ENCODE data around the gene GAL3ST1.
"Not testable (repeated sequence)": the region's sequence is repeated elsewhere in the genome, so short reads cannot be mapped to it uniquely, and the experiment has no call there.

Gene GAL3ST1

GRCh38 chr22:30564045-30564760 is 10.3 kb downstream of the GAL3ST1 start:
- DNase-seq (ENCODE audit: low spot score), result no peak

- no peak for DNase-seq (ENCODE audit: low spot score)
These were observed 12.1 kb downstream of the GAL3ST1 start for GRCh38 chr22:30562366-30562765.

GRCh38 chr22:30561402-30562189 is 12.9 kb downstream of the GAL3ST1 start:
- no peak for DNase-seq (ENCODE audit: low spot score)

- DNase-seq (ENCODE audit: low spot score), result not testable (repeated sequence)
These were observed 13.7 kb downstream of the GAL3ST1 start for GRCh38 chr22:30560643-30561202.

DNA sequence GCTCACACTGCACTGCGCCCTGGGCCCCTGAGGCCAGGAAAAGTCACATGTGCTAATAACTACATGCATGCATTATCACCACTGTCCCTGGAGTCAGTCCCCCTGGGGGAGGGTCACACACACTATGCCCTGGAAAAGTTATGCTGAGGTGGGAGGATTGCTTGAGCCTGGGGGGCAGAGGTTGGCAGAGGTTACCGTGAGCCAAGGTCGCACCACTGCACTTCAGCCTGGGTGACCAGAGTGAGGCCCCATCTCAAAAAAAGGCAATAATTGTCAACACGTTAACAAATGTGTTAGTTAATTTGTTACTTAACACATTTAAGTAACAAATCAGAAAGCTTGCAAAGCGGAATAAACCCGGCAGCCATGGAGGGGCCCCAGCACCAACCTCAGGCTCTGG is 14.6 kb downstream of the GAL3ST1 start:
- no peak for DNase-seq (ENCODE audit: low spot score)

DNA sequence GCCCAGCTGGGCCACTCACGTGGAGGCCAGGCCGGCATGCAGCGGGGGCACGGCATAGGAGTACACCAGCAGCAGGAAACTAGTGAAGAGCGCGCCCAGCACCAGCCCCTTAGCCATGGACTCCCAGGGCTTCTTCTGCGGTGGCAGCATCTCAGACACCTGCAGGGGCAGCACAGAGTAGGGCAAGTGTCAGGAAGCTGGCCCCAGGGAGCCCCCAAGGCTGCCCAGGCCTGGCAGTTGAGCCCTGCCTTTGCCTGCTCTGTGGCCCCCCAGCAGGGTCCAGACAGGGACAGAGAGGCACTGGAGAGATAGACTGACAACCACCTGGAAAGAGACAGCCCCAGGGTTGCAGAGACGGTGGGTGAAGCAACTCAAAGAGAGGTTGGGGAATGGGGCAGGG is 17.2 kb downstream of the GAL3ST1 start:
- DNase-seq (ENCODE audit: low spot score), result no peak

- no peak for DNase-seq (ENCODE audit: low spot score)
These were observed 18.1 kb downstream of the GAL3ST1 start for GRCh38 chr22:30556388-30556787.

DNA sequence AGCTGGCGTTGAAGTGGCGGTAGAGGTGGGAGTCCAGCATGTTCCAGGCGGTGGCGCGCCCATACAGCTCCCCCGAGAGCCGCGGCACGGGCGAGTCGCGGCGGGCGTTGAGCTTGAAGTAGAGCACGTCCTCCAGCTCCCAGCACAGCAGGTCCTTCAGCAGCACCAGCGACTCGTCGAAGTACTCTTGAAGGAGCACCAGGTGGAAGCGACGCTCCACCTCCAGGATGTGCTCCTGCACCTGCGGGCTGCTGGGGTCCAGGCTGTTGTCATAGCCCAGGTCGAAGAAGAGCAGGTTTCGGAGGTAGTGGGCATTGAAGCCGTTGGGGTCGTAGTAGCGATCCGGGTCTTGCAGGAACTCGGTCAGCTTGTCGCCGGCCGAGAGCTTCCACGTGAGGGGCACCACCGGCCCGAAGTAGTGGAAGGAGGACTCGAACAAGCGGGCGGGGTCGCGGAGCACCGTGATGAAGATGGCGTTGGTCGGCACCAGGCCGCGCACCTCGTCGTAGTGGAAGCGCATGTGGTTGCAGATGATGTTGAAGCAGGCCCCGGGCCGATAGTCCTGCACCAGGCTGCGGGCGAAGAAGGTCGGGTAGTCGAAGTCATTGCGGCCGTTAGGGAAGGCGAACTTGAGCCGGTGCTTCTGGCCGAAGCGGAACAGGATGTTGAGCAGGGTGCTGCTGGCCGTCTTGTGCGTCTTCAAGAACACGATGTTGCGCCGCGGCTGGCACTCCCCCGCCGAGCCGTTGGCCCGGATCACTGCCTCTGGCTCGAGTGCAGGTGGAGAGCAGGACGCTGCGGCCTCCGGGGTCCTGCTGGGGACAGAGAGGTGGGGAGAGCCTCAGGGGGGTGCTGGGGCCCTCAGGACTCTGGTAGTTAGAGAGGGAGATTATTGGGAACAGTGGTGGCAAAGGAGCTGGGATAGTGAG is 18.9 kb downstream of the GAL3ST1 start:
- no peak for DNase-seq (ENCODE audit: low spot score)

DNA sequence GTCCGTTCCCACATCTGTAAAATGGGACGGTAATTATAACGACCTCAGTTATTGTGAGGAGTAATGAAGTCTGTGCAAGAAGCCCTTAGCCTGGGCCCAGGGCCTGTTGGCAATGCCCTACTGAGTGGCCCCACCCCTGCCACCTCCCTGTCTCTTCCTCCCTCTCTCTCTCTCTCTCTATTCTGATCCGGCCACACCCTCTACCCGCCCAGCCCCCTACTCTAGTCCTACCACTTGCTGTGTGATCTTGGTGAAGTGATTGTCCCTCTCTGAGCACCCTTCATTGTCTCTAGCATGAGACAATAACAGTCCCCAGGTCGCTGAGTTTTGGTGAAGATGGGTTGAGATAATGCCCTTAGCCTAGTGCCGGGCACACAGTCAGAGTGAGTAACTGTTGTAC is 20.5 kb downstream of the GAL3ST1 start:
- DNase-seq (ENCODE audit: low spot score), result no peak

- no peak for DNase-seq (ENCODE audit: low spot score)
These were observed 21.7 kb downstream of the GAL3ST1 start for GRCh38 chr22:30552719-30553118.

DNA sequence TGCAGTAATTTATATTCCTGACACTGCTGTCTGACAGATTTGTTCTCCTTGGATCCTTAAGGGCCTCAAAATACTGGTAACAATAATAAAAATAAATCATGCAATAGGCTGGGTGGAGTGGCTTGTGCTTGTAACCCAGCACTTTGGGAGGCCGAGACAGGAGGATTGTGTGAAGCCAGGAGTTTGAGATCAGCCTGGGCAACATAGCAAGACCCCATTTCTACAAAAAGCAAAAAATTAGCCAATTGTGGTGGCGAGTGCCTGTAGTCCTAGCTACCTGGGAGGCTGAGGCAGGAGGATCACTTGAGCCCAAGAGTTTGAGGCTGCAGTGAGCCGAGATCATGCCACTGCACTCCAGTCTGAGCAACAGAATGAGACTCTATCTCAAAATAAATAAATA is 22.7 kb downstream of the GAL3ST1 start:
- DNase-seq (ENCODE audit: low spot score), result not testable (repeated sequence)

GRCh38 chr22:30547188-30547587 is 27.3 kb downstream of the GAL3ST1 start:
- no peak for DNase-seq (ENCODE audit: low spot score)

GRCh38 chr22:30546616-30547015 is 27.8 kb downstream of the GAL3ST1 start, which contains the start of gene SEC14L6:
Gene SEC14L6, minus strand, starts transcription at chr22:30546741. Its CDS starts 59 bp downstream, at chr22:30546682.
- DNase-seq (ENCODE audit: low spot score), result no peak

GRCh38 chr22:30542811-30543188 is 31.7 kb downstream of the GAL3ST1 start:
- DNase-seq (ENCODE audit: low spot score), result no peak

DNA sequence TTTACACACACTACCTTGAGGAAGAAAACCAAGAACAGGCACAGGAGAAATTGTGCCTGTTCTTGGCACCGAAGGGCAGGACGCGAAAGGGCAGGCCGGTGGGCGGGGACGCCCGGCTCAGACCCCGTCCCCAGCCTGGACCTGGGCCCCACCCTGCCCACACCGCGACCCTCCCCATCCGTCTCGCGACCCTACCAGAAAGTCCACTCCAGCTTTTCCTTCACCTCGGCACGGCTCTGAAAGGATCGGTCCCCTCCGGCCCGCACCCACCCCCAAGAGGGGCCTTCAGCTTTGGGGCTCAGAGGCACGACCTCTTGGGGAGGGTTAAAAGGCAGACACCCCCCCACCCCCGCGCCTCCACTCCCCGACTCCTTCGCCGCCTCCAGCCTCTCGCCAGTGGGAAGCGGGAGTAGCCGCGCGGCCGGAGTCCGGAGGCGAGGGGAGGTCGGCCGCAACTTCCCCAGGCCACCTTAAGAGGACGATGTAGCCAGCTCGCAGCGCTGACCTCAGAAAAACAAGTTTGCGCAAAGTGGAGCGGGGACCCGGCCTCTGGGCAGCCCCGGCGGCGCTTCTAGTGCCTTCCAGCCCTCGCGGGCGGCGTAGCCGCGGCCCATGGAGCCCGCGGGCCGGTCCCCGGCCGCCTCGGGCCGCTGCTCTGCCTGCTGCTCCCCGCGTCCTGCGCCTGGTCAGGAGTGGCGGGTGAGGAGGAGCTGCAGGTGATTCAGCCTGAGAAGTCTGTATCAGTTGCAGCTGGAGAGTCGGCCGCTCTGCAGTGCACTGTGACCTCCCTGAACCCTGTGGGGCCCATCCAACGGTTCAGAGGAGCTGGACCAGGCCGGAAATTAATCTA is 32.3 kb downstream of the GAL3ST1 start:
- no peak for DNase-seq (ENCODE audit: low spot score)

GRCh38 chr22:30541511-30541910 is 33.0 kb downstream of the GAL3ST1 start:
- not testable (repeated sequence) for DNase-seq (ENCODE audit: low spot score)

DNA sequence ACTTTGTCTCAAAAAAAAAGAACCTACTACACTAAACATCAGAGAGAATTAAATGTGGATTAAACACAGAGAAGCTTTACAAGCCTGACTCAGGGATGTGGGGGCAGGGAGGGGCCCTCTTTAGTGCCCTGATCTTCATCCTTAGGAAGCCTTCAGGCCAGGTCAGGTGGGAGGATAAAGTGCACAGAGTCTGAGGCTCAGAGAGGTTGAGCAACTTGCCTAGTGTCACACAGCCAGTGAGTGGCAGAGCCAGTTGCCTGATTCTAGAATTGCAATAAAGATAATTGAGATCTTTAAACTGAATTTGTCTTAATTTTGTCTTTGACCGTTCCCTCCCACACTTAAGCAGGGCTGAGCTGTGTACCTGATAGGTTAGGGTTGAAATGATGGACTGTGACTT is 35.1 kb downstream of the GAL3ST1 start:
- no peak for DNase-seq (ENCODE audit: low spot score)

DNA sequence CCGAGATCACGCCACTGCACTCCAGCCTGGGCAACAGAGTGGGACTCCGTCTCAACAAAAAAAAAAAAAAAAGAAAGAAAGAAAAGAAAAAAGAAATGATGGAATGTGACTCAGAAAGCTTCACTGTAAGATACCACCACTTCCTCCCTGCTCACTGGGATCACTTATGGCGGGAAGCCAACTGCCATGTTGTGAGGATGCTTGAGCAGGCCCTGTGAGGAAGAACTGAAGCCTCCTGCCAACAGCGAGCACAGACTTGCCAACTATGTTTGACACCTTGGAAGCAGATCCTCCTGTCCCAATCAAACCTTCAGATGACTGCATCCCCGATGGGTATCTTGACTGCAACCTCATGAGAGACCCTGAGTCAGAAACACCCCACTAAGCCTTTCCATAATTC is 36.2 kb downstream of the GAL3ST1 start:
- DNase-seq (ENCODE audit: low spot score), result no peak

- DNase-seq (ENCODE audit: low spot score), result no peak
These were observed 37.3 kb downstream of the GAL3ST1 start for GRCh38 chr22:30537083-30537731.

DNA sequence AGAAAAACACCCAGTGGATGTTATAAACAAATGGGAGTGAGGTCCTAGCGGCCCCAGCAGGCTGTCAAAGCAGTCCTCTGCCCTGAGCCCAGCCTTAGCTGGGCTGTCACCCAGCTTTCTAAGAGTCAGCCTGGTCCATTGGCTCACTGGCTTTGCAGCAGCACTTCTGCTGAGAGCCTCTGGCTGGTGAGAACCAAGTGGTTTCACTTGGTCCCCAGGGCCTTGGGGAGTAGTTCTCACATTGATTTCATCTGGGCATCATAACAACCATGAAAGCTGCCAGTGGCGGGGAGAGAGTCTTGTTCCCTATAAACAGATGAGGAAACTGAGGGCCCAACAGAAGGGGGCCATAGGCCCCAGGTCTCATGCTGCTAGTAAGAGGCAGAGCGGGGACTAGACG is 39.3 kb downstream of the GAL3ST1 start:
- no peak for DNase-seq (ENCODE audit: low spot score)

Data from D341Med (cell line).